Fibroblast of pulmonary artery (primary cell): ENCODE results near the gene OTUB2.
A peak's percentile ranks its signal among the peaks of the same experiment; 100 is the strongest.
"Not testable (repeated sequence)": the region's sequence is repeated elsewhere in the genome, so short reads cannot be mapped to it uniquely, and the experiment has no call there.

Experiments
- DNase-seq: peaks from one replicate; pipeline ENCODE4 v3.0.0-alpha.2; 2010; ENCODE audit warnings: low read depth
- H3K4me3 ChIP-seq: replicated peaks from 2 replicates; pipeline ENCODE4 v1.5.1; 2011; ENCODE audit warnings: low read depth, mild to moderate bottlenecking, control low read depth, low read length, moderate library complexity
- CTCF ChIP-seq: IDR thresholded peaks from 2 replicates; pipeline ENCODE4 v1.5.1; 2011; ENCODE audit warnings: mild to moderate bottlenecking, control low read depth, low read length, inconsistent platforms; ENCODE audit errors: missing control alignments

The OTUB2 gene

GRCh38 chr14:94058674-94059138 is 32.6 kb downstream of the OTUB2 start:
- TF ChIP-seq CTCF = no peak
- no peak for DNase-seq
- H3K4me3 ChIP-seq = no peak overlapping the region

GRCh38 chr14:94059998-94060397 is 33.9 kb downstream of the OTUB2 start:
- H3K4me3 ChIP-seq = no peak overlapping the region
- no peak for TF ChIP-seq CTCF
- DNase-seq = no peak

GRCh38 chr14:94062344-94062940 is 36.3 kb downstream of the OTUB2 start:
- peak; percentile 31 for DNase-seq
- H3K4me3 ChIP-seq = no peak overlapping the region
- no peak for TF ChIP-seq CTCF

DNA sequence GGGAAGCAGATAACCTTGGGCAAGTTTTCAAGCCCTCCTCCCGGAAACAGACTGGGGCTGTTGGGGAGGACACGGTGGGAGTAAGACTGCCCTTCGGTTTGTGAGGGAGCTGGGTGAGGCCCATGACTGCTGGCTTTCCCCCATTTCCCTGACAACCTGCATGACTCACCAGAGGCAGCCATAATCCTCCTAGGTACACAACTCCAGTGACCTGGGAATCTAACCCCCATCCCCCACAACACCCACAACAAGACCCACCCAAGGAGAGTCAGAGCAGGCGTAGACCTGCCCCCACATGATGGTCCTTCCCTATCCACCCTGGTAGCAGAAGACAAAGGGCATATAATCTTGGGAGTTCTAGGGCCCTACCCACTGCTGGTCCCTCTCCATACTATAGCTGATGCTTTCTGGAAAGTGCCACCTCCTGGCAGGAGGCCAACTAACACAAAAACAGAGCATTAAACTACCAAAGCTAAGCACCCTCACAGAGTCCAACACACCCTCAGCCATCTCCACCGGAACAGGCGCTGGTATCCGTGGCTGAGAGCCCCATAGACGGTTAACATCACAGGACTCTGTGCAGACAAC is 40.0 kb downstream of the OTUB2 start:
- H3K4me3 ChIP-seq = no peak overlapping the region
- no peak for DNase-seq
- TF ChIP-seq CTCF = no peak

- not testable (repeated sequence) for H3K4me3 ChIP-seq, DNase-seq
Observed at GRCh38 chr14:94072076-94072475, 45.9 kb downstream of the OTUB2 start.

DNA sequence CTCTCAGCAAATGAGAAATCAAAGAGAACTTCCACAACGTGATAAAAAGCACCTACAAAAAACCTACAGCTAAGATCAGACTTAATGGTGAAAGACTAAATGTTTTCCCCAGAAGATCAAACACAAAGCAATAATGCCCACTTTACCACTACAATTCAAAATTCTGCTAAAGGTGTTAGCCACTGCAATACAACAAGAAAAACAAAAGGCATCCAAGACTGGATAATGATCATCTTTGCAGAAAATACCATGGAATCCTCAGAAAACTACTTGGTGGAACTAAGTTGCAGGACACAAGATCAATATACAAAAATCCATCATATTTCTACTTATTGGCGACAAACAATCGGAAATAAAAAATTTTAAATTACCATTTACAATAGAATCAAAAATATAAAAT is 48.4 kb downstream of the OTUB2 start:
- no peak for DNase-seq
- no peak for TF ChIP-seq CTCF
- H3K4me3 ChIP-seq = no peak overlapping the region

DNA sequence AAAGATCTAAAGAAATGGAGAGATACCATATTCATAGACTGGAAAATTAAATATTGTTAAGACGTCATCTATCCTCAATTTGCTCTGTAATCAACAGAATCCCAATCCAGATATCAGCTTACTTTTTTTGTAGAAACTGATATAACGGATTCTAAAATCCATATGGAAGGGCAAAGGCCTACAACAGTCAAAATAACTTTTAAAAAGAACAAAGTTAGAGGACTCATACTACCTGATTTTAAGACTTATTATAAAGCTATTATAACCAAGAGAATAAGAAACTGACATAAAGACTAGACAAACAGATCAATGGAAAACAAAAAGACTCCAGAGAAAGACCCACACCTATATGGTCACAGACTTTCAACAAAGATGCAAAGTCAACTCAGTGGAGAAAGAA is 48.9 kb downstream of the OTUB2 start:
- TF ChIP-seq CTCF = no peak
- no peak for DNase-seq
- H3K4me3 ChIP-seq = no peak overlapping the region
